Stimulated activated effector memory CD8-positive, alpha-beta T cell treated with anti-CD3 and anti-CD28 coated beads, Interleukin-12 subunit alpha, Interleukin-12 subunit beta, amount 100 ng/mL, for 72 hours (primary cell): Measurements from ENCODE around the gene SLC25A26.

Source experiments
- ATAC-seq: fragments of 150-1000 bp; cut with Tn5 transposase; 2 replicates; pipeline ENCODE4 v1.10.0; 2021
- DNase-seq, 2 donors: peaks; one replicate each; pipeline ENCODE4 v3.0.0; 2021 to 2022; ENCODE audit warnings: low spot score in 2 of 2
- H3K27ac Mint-ChIP-seq: one replicate; pipeline ENCODE4 v1.8.0; 2022; ENCODE audit warnings: mild to moderate bottlenecking, mixed read lengths
- H3K36me3 Mint-ChIP-seq: one replicate; pipeline ENCODE4 v1.8.0; 2022; ENCODE audit warnings: mild to moderate bottlenecking, mixed read lengths
- H3K4me1 Mint-ChIP-seq: one replicate; pipeline ENCODE4 v1.8.0; 2022; ENCODE audit warnings: mixed read lengths
- H3K4me3 Mint-ChIP-seq: one replicate; pipeline ENCODE4 v1.8.0; 2022; ENCODE audit warnings: mild to moderate bottlenecking, mixed read lengths
- H3K9me3 Mint-ChIP-seq: one replicate; pipeline ENCODE4 v1.8.0; 2022; ENCODE audit warnings: mixed read lengths

Gene SLC25A26

DNA sequence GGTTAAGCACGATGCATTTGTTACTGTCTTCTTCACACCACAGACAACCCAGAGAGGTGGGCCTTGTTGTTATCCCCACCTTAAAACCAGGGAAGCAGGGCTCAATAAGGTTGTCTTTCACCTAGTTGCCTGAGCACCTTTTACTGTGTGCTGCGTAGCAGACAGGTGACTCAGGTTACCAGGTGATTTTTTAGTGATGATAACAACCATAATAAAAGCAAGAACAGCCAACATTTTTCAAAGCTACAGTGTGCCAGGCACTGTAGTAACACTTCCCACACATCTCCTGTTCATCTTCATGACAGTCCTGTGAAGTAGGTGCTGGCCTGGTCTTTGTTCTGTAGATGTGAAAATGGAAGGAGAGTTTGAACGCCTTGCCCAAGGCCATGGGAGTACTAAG lies 132.2 kb downstream of the SLC25A26 start:
- no peaks in the 10 kb centered on the region for H3K9me3 Mint-ChIP-seq
- H3K4me1 Mint-ChIP-seq = peaks cover 27% of the 10 kb centered on the region
- H3K4me3 Mint-ChIP-seq = no peak overlapping the region
- ATAC-seq (no peak), DNase-seq (no peak)
- no peaks in the 10 kb centered on the region for H3K36me3 Mint-ChIP-seq
- no peak overlapping the region for H3K27ac Mint-ChIP-seq

- peaks cover 27% of the 10 kb centered on the region for H3K4me1 Mint-ChIP-seq
- H3K9me3 Mint-ChIP-seq = no peaks in the 10 kb centered on the region
- H3K36me3 Mint-ChIP-seq = no peaks in the 10 kb centered on the region
- H3K27ac Mint-ChIP-seq = peak overlapping the region; percentile 10
- ATAC-seq = no peak
- H3K4me3 Mint-ChIP-seq = no peak overlapping the region
- DNase-seq = no peak
Measured at GRCh38 chr3:66353530-66353929, 132.7 kb downstream of the SLC25A26 start.

DNA sequence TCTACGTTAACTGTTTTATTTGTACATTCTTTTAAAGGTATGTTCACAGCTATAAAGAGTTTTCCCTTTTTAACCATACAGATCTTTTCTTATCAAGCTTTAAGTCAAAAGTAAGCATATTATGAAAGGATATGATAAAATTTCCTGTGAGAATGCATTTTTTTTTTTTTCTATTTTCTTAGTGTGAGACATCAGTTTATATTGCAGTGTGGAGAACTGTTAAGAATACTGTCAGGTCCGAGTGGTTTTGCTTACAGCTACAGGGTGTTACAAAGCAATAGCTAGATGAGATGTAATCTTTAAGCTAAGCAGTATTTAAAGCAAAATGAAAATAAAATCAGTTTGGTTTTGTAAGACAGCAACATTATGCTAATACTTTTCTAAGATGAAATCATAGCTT lies 133.2 kb downstream of the SLC25A26 start:
- H3K9me3 Mint-ChIP-seq = no peaks in the 10 kb centered on the region
- DNase-seq = no peak
- no peak overlapping the region for H3K4me3 Mint-ChIP-seq
- no peak for ATAC-seq
- H3K27ac Mint-ChIP-seq = peak overlapping the region; percentile 10
- H3K4me1 Mint-ChIP-seq = peaks cover 27% of the 10 kb centered on the region
- H3K36me3 Mint-ChIP-seq = no peaks in the 10 kb centered on the region

DNA sequence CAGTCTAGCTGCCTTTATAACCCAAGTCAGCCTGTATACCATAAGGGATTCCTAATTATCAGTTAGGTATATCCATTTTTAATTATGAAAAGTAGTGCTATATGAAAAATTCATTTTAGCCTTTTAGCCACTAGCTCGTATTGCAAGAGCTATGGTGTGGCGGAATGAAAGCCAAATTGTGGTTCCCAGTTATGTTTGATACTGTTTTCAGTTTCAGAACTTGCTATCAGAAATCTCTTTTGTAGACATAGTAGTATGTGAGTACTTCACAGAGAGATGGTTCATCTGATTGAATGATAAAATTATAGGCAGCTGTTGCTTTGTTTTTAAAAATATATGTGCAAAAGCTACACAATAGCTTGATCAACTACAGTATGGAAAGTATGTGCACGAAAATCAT lies 134.6 kb downstream of the SLC25A26 start:
- Mint-ChIP-seq H3K27ac (no peak overlapping the region), H3K9me3 (no peaks in the 10 kb centered on the region), H3K4me1 (peaks cover 25% of the 10 kb centered on the region), H3K4me3 (no peak overlapping the region), H3K36me3 (no peaks in the 10 kb centered on the region)
- DNase-seq (no peak), ATAC-seq (peak; percentile 62)

- ATAC-seq = no peak
- peaks cover 20% of the 10 kb centered on the region for H3K4me1 Mint-ChIP-seq
- no peaks in the 10 kb centered on the region for H3K9me3 Mint-ChIP-seq
- no peak for DNase-seq
- no peak overlapping the region for H3K27ac Mint-ChIP-seq
- H3K4me3 Mint-ChIP-seq = no peak overlapping the region
- H3K36me3 Mint-ChIP-seq = no peaks in the 10 kb centered on the region
Measured at GRCh38 chr3:66355997-66356396, 135.2 kb downstream of the SLC25A26 start.

DNA sequence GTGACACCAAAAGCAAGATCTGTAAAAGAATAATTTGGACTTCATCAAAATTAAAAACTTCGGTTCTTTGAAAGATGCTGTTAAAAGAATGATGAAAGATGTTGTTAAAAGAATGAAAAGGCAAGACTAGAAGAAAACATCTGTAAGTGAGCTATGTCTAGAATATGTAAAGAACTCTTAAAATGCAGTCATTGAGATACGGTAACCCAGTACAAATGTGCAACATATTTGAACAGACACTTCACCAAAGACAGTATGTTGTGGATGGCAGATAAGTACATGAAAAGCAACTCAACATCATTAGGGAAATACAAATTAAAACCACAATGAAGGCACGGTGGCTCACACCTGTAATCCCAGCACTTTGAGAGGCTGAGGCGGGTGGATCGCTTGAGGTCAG lies 140.6 kb downstream of the SLC25A26 start:
- Mint-ChIP-seq H3K9me3 (no peaks in the 10 kb centered on the region), H3K4me3 (no peak overlapping the region), H3K36me3 (peaks cover 20% of the 10 kb centered on the region), H3K27ac (no peak overlapping the region), H3K4me1 (no peaks in the 10 kb centered on the region)
- ATAC-seq (no peak), DNase-seq (no peak)

DNA sequence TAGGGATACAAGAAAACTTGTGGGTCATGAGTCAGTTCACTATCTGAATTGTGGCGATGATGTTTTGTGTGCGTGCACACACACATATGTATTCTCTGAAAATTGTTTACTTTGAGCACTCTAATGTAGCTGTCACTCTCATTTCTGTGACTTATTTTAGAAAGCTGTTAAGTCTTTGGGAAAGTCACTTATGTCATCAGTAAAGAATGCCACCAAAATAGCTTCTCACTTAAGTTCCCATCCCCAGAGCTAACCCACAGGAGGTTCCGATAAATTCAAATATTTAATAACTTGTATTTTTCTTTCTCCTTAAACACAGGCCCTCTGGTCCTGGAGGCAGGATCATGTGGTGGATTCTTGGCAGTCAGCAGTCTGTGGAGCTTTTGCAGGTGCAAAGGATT lies 141.7 kb downstream of the SLC25A26 start:
- peaks cover 20% of the 10 kb centered on the region for H3K36me3 Mint-ChIP-seq
- no peak overlapping the region for H3K4me3 Mint-ChIP-seq
- no peak for ATAC-seq
- no peaks in the 10 kb centered on the region for H3K4me1 Mint-ChIP-seq
- DNase-seq = no peak
- H3K9me3 Mint-ChIP-seq = no peaks in the 10 kb centered on the region
- H3K27ac Mint-ChIP-seq = peak overlapping the region; percentile 30

DNA sequence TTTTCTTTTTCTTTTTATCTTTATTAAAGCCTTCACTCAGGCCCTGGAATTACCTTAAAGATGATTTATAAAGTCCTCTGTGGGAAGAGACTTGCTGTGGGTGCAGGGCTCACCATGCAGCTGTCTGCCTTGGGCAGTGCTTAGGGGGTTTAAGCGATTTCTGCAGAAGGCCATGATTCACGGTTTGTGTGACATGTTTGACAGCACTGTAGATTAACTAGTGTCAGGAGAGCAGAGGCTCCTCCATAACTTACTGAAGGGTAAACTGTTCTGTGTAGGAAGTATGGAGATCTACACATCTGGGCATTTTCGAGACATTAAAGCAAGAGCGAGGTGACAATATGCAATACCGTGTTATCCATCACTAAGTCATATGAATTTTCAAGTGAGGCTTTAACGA lies 142.3 kb downstream of the SLC25A26 start:
- Mint-ChIP-seq H3K36me3 (peaks cover 20% of the 10 kb centered on the region), H3K9me3 (no peaks in the 10 kb centered on the region), H3K27ac (peak overlapping the region; percentile 30), H3K4me3 (no peak overlapping the region), H3K4me1 (no peaks in the 10 kb centered on the region)
- ATAC-seq = no peak
- DNase-seq = no peak

DNA sequence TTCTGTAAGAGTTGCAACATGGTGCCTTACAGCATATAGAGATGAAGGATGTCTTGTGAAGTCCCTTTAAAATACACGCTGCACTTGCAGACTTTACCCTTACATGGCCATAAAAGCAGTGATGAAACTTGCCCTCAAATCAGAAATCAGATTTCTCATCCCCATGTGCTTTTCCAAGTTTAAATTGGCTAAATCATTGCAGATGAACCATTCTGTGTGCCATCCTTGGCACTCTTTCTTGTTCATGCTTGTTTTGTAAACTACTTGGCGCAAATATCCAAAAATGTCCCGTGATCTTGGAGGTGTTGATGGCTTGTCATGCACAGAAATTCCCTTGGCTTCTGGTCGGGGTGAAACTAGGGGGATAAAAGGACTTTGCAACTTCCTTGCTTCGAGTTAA lies 144.3 kb downstream of the SLC25A26 start:
- no peak for ATAC-seq
- no peak overlapping the region for H3K4me3 Mint-ChIP-seq
- H3K4me1 Mint-ChIP-seq = no peaks in the 10 kb centered on the region

DNA sequence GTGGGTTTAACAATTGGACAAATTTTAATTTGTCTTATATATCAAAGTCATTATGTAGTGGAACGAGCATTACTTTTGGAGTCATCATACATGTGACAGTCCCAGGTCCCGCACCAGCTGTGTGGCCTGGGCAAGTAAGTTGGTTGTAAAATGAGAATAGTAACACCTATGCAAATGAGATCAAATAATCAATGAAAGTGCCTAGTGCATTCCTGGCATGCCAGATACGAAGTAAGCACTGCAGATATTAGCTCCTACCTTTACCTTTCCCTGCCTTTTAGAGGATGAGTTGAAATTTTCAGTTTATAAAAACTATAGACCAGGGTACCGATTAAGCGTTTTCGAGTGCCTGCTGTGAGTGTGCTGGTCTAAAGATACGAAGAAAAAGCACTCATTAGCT lies 145.9 kb downstream of the SLC25A26 start:
- peaks cover 5% of the 10 kb centered on the region for H3K4me1 Mint-ChIP-seq

More for the DNA sequence above, 144.3 kb downstream of the SLC25A26 start:
- Mint-ChIP-seq H3K27ac (peak overlapping the region; percentile 71), H3K9me3 (no peaks in the 10 kb centered on the region), H3K36me3 (peaks cover 27% of the 10 kb centered on the region)
- no peak for DNase-seq

GRCh38 chr3:66367979-66368378 lies 147.2 kb downstream of the SLC25A26 start:
- Mint-ChIP-seq H3K4me3 (no peak overlapping the region), H3K4me1 (peaks cover 5% of the 10 kb centered on the region), H3K36me3 (peaks cover 18% of the 10 kb centered on the region), H3K9me3 (no peaks in the 10 kb centered on the region), H3K27ac (no peak overlapping the region)
- DNase-seq (no peak), ATAC-seq (no peak)

More for the DNA sequence above, 145.9 kb downstream of the SLC25A26 start:
- DNase-seq (no peak), ATAC-seq (no peak)
- H3K27ac Mint-ChIP-seq = no peak overlapping the region
- H3K9me3 Mint-ChIP-seq = no peaks in the 10 kb centered on the region
- H3K36me3 Mint-ChIP-seq = peaks cover 27% of the 10 kb centered on the region
- H3K4me3 Mint-ChIP-seq = no peak overlapping the region

DNA sequence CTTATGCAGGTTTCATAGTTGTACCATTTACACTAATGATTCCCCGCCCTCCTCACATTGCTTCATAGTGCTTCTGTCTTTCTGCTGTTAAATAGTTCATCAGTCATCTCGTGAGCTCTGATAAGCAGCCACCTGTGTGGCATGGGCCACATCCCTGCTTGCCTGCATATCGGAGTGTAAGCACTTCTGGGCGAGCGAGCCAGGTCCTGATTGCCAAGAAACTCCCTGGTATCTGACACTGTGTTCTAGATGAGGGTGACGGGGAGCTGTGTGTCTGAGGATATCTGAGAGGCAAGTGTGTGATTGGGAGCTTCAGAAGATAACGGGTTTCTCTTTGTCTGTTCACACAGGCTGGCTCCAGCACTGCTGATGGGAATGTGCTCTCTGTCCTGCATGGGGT lies 149.4 kb downstream of the SLC25A26 start:
- Mint-ChIP-seq H3K4me1 (peaks cover 5% of the 10 kb centered on the region), H3K27ac (no peak overlapping the region), H3K4me3 (no peak overlapping the region), H3K36me3 (peaks cover 15% of the 10 kb centered on the region), H3K9me3 (no peaks in the 10 kb centered on the region)
- no peak for ATAC-seq
- no peak for DNase-seq

GRCh38 chr3:66371432-66371831 lies 150.6 kb downstream of the SLC25A26 start:
- H3K4me1 Mint-ChIP-seq = peaks cover 5% of the 10 kb centered on the region
- no peak overlapping the region for H3K4me3 Mint-ChIP-seq
- ATAC-seq (no peak), DNase-seq (no peak)
- H3K27ac Mint-ChIP-seq = peak overlapping the region; percentile 17
- H3K9me3 Mint-ChIP-seq = no peaks in the 10 kb centered on the region
- peaks cover 24% of the 10 kb centered on the region for H3K36me3 Mint-ChIP-seq

GRCh38 chr3:66372681-66373350 lies 152.0 kb downstream of the SLC25A26 start:
- DNase-seq = no peak
- Mint-ChIP-seq H3K27ac (peak overlapping the region; percentile 17), H3K4me1 (peaks cover 9% of the 10 kb centered on the region), H3K9me3 (no peaks in the 10 kb centered on the region), H3K36me3 (peaks cover 37% of the 10 kb centered on the region), H3K4me3 (no peak overlapping the region)
- ATAC-seq = peak; percentile 75

GRCh38 chr3:66376568-66376967 lies 155.8 kb downstream of the SLC25A26 start:
- Mint-ChIP-seq H3K27ac (peak overlapping the region; percentile 55), H3K4me3 (no peak overlapping the region), H3K4me1 (peaks cover 11% of the 10 kb centered on the region), H3K36me3 (peaks cover 67% of the 10 kb centered on the region), H3K9me3 (no peaks in the 10 kb centered on the region)
- DNase-seq (no peak), ATAC-seq (no peak)

GRCh38 chr3:66377800-66378199 lies 157.0 kb downstream of the SLC25A26 start:
- peak; percentile 21 for ATAC-seq
- Mint-ChIP-seq H3K36me3 (peaks cover 77% of the 10 kb centered on the region), H3K27ac (peak overlapping the region; percentile 96), H3K4me3 (no peak overlapping the region), H3K4me1 (peaks cover 11% of the 10 kb centered on the region), H3K9me3 (no peaks in the 10 kb centered on the region)
- peak in 1 of 2 donors; percentile 38 for DNase-seq
